Measurements from ENCODE around the gene DNHD1.

DNHD1 gene

DNA sequence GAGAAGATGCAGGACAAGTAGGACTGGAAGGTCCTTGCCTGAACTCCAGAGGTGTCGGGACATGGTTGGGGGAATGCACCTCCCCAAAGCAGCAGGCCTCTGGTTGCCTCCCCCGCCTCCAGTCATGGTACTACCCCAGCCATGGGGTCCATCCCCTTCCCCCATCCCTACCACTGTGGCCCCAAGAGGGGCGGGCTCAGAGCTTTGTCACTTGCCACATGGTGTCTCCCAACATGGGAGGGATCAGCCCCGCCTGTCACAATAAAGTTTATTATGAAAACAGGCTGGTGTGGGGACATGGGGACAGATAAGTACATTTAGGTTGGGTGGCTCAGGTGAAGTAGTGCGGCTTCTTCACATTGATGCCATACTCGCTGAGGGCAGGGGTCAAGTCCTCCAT, 113.5 kb downstream of the DNHD1 start:
- DNase-seq (ENCODE audit: low read depth) = no peak
- Histone ChIP-seq H3K36me3 (ENCODE audit: control insufficient read depth, insufficient read depth, low read length, severe bottlenecking) (peaks cover 49% of the 10 kb centered on the region), H3K9ac (ENCODE audit: low read length) (peak overlapping the region; percentile 97), H3K4me1 (ENCODE audit: control insufficient read depth, insufficient read depth, low read length) (peaks cover 47% of the 10 kb centered on the region), H3K4me3 (ENCODE audit: low read length) (peak overlapping the region; percentile 88), H3K27me3 (replicated peaks; ENCODE audit: control insufficient read depth, insufficient read depth, low read length) (no peaks in the 10 kb centered on the region), H3K9me3 (ENCODE audit: control insufficient read depth, low read length) (no peaks in the 10 kb centered on the region)

DNA sequence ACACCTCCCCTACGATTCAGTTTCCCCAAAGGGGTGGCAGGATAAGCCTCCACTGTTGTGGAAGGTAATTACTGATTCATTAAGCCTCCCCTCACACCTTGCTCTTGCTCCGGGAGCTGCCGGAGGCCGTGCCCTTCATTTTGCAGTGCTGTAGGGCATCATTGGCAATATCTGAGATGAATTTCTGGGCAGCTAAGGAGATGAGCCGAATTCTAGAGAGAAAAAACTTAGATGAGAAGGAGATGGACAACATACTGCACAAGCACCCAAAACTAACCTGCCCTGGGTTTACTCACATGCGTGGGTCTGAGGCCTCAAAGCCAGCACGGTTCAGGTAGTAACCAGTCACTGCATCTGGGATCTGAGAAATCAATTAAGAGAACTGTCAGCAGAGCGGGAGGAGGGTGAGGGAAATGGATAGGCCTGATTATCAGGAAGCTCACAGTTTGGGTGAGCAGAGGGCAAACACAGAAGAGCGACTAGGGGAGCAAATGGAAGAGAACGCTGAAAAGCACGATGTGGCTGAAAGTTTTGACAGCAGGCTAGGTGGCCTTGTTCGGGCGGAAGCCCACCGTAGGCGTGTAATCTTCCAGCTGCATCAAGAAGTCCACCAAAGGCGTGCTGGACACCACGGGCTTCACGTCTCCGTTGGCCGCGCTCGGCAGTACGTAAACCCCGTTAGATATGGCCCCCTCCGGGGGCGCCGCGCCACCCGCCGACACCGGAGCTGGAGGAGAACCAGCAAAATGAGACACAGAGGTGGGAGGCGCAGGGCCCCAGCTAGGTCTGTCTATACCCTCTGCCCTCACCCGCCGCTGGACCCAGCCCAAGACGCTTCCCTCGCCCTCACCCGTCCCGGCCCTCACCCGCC, 114.2 kb downstream of the DNHD1 start:
- peak overlapping the region; percentile 88 for H3K4me3 ChIP-seq (ENCODE audit: low read length)
- H3K36me3 ChIP-seq (ENCODE audit: control insufficient read depth, insufficient read depth, low read length, severe bottlenecking) = peaks cover 57% of the 10 kb centered on the region
- peak; percentile 53 for DNase-seq (ENCODE audit: low read depth)
- peaks cover 42% of the 10 kb centered on the region for H3K4me1 ChIP-seq (ENCODE audit: control insufficient read depth, insufficient read depth, low read length)
- H3K9ac ChIP-seq (ENCODE audit: low read length) = peak overlapping the region; percentile 97
- H3K27me3 ChIP-seq (replicated peaks; ENCODE audit: control insufficient read depth, insufficient read depth, low read length) = no peaks in the 10 kb centered on the region
- H3K9me3 ChIP-seq (ENCODE audit: control insufficient read depth, low read length) = no peaks in the 10 kb centered on the region

DNA sequence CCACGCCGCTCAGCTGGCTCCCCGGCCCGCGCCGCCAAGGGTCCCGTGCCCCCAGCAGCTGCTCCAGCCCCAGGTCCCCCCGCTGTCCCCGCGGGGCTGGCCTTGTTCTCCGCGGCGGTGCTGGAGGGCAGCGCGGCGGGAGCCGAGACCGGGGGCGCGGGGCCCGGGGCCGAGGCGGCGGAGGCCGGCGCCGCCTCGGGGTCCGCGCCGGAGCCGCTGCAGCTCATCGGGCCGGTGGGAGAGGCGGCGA, 114.8 kb downstream of the DNHD1 start:
- H3K4me1 ChIP-seq (ENCODE audit: control insufficient read depth, insufficient read depth, low read length) = peaks cover 37% of the 10 kb centered on the region
- peaks cover 57% of the 10 kb centered on the region for H3K36me3 ChIP-seq (ENCODE audit: control insufficient read depth, insufficient read depth, low read length, severe bottlenecking)

DNA sequence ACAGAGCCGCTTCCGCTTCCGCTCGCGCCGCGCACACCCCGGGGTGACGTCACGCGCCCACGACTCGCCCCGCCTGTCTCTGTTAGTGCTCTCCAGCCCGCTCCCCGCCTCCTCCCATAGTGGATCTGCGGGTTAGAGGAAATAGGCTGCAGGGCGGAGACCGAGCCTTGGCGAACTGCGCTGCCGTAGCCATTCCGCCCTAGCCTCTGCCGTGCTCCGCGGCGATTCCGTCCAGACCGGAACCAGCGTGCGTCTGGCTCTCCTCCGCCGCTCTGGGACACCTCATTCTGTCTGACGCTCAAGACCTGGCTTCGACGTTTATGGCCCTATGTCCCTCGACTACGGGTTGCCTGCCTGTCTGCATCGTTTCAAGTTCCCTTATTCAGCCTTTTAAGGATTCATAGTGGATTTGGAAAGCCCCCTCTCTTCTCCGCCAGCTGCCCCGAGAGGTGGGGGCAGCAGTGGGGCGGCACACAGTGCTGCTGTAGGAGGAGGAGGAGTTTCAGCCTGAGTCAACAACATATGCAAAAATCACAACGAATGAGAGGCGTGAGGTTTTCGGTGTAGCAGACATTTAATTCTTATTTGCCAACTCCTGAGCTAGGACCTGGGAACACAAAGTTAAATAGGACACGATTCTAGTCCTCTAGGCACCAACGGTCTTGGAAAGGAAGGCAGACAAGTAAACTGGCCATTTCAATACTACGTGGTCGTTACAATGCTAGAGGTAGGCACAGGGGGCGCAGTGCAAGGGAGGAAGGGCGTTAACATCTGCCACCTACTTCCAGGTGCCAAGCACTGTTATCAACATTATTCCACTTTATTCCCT, 115.3 kb downstream of the DNHD1 start, which contains the start of gene TAF10:
TSS of gene TAF10 (minus strand) at position 4 of the 829 bp plus-strand sequence. CDS start 27 bp downstream, outside the sequence.
- Histone ChIP-seq H3K36me3 (ENCODE audit: control insufficient read depth, insufficient read depth, low read length, severe bottlenecking) (peaks cover 56% of the 10 kb centered on the region), H3K4me3 (ENCODE audit: low read length) (peak within 1 kb of the TSS; percentile 88), H3K9ac (ENCODE audit: low read length) (peak within 1 kb of the TSS; percentile 97), H3K4me1 (ENCODE audit: control insufficient read depth, insufficient read depth, low read length) (peaks cover 35% of the 10 kb centered on the region), H3K9me3 (ENCODE audit: control insufficient read depth, low read length) (no peaks in the 10 kb centered on the region), H3K27me3 (replicated peaks; ENCODE audit: control insufficient read depth, insufficient read depth, low read length) (no peaks in the 10 kb centered on the region)
- DNase-seq (ENCODE audit: low read depth) = peak; percentile 99

More for the DNA sequence above, 114.8 kb downstream of the DNHD1 start:
- Histone ChIP-seq H3K9me3 (ENCODE audit: control insufficient read depth, low read length) (no peaks in the 10 kb centered on the region), H3K4me3 (ENCODE audit: low read length) (peak overlapping the region; percentile 88), H3K27me3 (replicated peaks; ENCODE audit: control insufficient read depth, insufficient read depth, low read length) (no peaks in the 10 kb centered on the region), H3K9ac (ENCODE audit: low read length) (peak overlapping the region; percentile 97)
- no peak for DNase-seq (ENCODE audit: low read depth)

DNA sequence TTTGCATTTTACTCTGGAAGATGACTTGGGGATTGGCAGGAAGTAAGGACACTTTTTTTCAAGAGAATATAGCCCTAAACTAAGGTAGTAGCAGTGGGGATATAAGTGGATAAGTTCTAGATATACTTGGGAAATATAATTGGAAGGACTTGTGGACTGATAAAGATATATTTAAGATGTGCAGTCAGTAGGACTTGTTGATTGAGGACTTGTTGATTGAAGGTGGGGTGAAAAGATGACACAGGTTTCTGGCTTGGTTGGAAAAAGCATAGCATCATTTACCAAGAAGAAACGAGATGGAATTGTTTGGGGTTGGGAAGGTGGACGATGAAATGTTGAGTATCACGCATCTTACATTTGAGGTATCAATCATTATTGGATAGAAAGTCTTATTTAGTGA, 116.4 kb downstream of the DNHD1 start:
- no peaks in the 10 kb centered on the region for H3K27me3 ChIP-seq (replicated peaks; ENCODE audit: control insufficient read depth, insufficient read depth, low read length)
- DNase-seq (ENCODE audit: low read depth) = no peak
- H3K36me3 ChIP-seq (ENCODE audit: control insufficient read depth, insufficient read depth, low read length, severe bottlenecking) = peaks cover 45% of the 10 kb centered on the region
- H3K9me3 ChIP-seq (ENCODE audit: control insufficient read depth, low read length) = no peaks in the 10 kb centered on the region
- no peak overlapping the region for H3K9ac ChIP-seq (ENCODE audit: low read length)
- H3K4me1 ChIP-seq (ENCODE audit: control insufficient read depth, insufficient read depth, low read length) = peaks cover 38% of the 10 kb centered on the region
- H3K4me3 ChIP-seq (ENCODE audit: low read length) = no peak overlapping the region

DNA sequence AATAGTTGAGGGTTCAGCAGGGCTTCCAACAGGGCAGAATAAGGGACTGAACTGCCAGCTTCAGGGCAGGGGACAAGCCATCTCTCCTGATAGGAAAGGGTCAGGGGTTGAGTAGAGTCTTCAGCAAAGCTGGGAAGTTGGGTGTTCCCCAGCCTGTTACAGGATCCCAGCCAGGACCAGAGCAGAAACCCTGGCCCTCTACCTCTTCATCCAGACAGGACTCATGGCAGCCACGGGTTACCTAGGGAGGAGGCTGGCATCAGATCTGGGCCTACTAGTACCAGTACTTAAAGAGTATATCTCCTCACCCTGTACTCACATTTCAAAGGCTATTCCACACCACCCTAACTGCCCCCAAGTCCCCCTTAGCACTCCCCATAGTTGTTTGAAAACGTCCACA, 117.4 kb downstream of the DNHD1 start:
- no peak overlapping the region for H3K9ac ChIP-seq (ENCODE audit: low read length)
- H3K4me1 ChIP-seq (ENCODE audit: control insufficient read depth, insufficient read depth, low read length) = peaks cover 35% of the 10 kb centered on the region
- H3K36me3 ChIP-seq (ENCODE audit: control insufficient read depth, insufficient read depth, low read length, severe bottlenecking) = peaks cover 36% of the 10 kb centered on the region
- no peaks in the 10 kb centered on the region for H3K27me3 ChIP-seq (replicated peaks; ENCODE audit: control insufficient read depth, insufficient read depth, low read length)
- no peak overlapping the region for H3K4me3 ChIP-seq (ENCODE audit: low read length)
- DNase-seq (ENCODE audit: low read depth) = no peak
- no peaks in the 10 kb centered on the region for H3K9me3 ChIP-seq (ENCODE audit: control insufficient read depth, low read length)

DNA sequence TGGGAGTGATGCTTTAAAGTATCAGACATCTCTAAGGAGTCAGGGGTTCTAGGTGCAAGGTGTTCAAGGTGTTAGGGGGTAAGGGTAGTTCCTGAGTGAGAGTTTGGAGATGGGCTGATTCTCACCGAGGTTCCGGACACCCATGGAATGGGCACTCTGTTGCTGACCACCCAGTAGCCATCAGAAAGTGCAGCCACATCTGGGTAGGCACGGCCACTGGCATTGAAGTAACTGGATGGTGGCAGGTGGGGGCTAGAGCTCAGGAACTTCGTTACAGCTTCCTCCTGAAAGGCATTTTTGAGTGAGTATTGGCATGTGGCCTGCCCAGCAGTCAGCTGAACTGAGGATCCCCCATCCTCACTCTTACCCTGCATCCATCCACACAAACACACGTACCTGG, 118.0 kb downstream of the DNHD1 start:
- no peak for DNase-seq (ENCODE audit: low read depth)
- Histone ChIP-seq H3K36me3 (ENCODE audit: control insufficient read depth, insufficient read depth, low read length, severe bottlenecking) (peaks cover 30% of the 10 kb centered on the region), H3K4me3 (ENCODE audit: low read length) (no peak overlapping the region), H3K9ac (ENCODE audit: low read length) (no peak overlapping the region), H3K4me1 (ENCODE audit: control insufficient read depth, insufficient read depth, low read length) (peaks cover 35% of the 10 kb centered on the region), H3K9me3 (ENCODE audit: control insufficient read depth, low read length) (no peaks in the 10 kb centered on the region), H3K27me3 (replicated peaks; ENCODE audit: control insufficient read depth, insufficient read depth, low read length) (no peaks in the 10 kb centered on the region)

DNA sequence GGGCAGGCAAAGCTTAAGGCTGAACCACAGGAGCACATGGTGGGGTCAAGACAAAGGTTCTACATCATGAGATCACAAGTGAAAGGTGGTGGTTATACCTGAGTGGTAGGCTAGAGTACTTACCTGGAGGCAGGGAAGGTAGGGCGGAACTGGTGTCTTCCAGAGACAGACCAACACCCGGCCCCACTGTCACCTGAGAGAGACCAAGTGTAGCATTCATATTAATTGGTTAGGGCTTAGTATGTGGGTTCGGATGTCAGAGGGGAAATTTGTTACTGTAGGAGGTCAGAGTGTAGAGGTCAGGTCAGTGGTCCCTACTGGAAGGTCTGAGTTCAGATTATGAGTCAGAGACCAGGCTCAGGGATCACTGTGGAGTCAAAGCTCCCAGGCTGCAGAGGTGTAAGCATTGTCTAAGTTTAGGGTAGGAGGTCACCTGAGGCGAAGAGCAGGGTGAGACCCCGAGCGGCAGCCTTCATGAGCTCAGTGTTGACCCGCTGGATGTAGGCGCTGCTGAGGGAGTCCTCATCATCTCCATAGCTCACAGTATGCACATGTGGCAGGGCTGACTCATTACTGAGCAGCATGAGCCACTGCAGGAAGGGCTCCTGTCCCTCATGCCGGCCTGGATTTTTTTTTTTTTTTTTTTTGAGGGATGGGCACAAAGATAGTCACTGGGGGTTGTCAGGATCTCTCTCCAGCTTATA, 119.0 kb downstream of the DNHD1 start:
- H3K4me1 ChIP-seq (ENCODE audit: control insufficient read depth, insufficient read depth, low read length) = peaks cover 28% of the 10 kb centered on the region
- no peak for DNase-seq (ENCODE audit: low read depth)
- H3K9me3 ChIP-seq (ENCODE audit: control insufficient read depth, low read length) = no peaks in the 10 kb centered on the region
- H3K4me3 ChIP-seq (ENCODE audit: low read length) = no peak overlapping the region
- H3K27me3 ChIP-seq (replicated peaks; ENCODE audit: control insufficient read depth, insufficient read depth, low read length) = no peaks in the 10 kb centered on the region
- H3K9ac ChIP-seq (ENCODE audit: low read length) = no peak overlapping the region
- H3K36me3 ChIP-seq (ENCODE audit: control insufficient read depth, insufficient read depth, low read length, severe bottlenecking) = peaks cover 20% of the 10 kb centered on the region

DNA sequence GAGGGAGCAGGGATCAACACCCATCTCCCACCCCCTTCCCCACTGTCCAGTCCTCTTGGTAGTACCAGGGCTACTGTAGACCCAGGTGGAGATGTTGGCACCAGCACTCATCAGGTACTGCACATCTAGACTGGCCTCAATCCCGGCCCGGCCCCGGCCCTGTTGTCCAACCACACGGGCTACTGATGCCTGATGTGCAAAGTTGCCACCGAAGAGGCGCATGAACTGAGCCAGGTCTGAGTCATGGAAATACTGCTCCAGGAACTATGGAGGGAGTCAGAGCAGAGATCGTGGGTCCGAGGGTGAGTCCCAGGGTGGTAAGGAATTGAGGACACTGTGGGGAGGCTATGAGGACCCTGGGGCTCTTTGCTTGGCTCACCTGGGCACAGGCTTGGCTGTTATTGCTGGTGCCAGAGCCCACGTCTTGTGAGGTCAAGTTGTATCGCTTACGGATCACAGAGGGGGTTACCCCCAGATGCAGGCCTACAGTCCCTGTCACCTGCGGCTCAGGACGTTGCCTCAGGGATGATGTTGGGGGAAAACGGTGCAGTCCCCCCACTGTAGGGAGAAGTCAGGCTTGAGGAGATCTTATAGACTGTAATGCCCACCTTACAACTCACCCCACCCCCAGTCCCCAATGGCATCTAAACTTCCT, 119.6 kb downstream of the DNHD1 start:
- H3K4me1 ChIP-seq (ENCODE audit: control insufficient read depth, insufficient read depth, low read length) = peaks cover 24% of the 10 kb centered on the region
- DNase-seq (ENCODE audit: low read depth) = no peak

DNA sequence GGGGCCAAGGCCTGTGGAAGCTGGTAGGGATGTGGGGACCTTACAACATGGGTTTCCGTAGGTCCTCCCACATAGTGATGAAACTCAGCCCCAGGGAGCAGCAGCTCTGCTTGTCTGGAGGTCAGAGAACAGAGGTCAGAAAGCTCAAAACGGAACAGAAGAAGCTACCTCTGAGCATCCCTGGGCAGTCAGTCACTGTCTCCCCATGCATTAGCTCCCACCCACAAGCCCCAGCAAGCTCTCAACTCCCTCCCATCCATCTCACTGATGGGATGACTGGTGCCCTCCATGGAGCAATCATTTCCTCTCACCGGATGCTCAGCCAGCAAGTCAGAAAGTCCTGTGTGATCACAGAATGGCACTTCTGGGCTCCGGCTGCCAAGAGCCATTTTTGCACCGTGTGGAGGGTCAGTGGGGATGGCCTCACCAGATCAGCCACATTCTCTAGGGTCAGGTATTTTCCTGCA, 120.3 kb downstream of the DNHD1 start:
- no peak for DNase-seq (ENCODE audit: low read depth)
- Histone ChIP-seq H3K9ac (ENCODE audit: low read length) (no peak overlapping the region), H3K4me3 (ENCODE audit: low read length) (peak overlapping the region; percentile 90), H3K36me3 (ENCODE audit: control insufficient read depth, insufficient read depth, low read length, severe bottlenecking) (peaks cover 18% of the 10 kb centered on the region), H3K4me1 (ENCODE audit: control insufficient read depth, insufficient read depth, low read length) (peaks cover 24% of the 10 kb centered on the region), H3K27me3 (replicated peaks; ENCODE audit: control insufficient read depth, insufficient read depth, low read length) (no peaks in the 10 kb centered on the region), H3K9me3 (ENCODE audit: control insufficient read depth, low read length) (no peaks in the 10 kb centered on the region)

More for the DNA sequence above, 119.6 kb downstream of the DNHD1 start:
- Histone ChIP-seq H3K27me3 (replicated peaks; ENCODE audit: control insufficient read depth, insufficient read depth, low read length) (no peaks in the 10 kb centered on the region), H3K9me3 (ENCODE audit: control insufficient read depth, low read length) (no peaks in the 10 kb centered on the region), H3K4me3 (ENCODE audit: low read length) (no peak overlapping the region), H3K36me3 (ENCODE audit: control insufficient read depth, insufficient read depth, low read length, severe bottlenecking) (peaks cover 18% of the 10 kb centered on the region), H3K9ac (ENCODE audit: low read length) (no peak overlapping the region)
